Peyer's patch (tissue), 4 donors: ENCODE results near the gene GOLGA7B. TPM values are rescaled to one million over a fixed set of nuclear protein-coding genes. Genes with fewer than 3 reads are reported as not detected.
A peak's percentile ranks its signal among the peaks of the same experiment; 100 is the strongest.
"Not testable (repeated sequence)": the region's sequence is repeated elsewhere in the genome, so short reads cannot be mapped to it uniquely, and the experiment has no call there.

Source experiments
- DNase-seq, 3 donors: peaks; one replicate each; pipeline ENCODE4 v3.0.0-alpha.2; 2017 to 2019
- H3K27ac ChIP-seq, 4 donors: fragments of 200-600 bp; sonication (generic); one replicate each; pipeline ENCODE4 v1.5.1; 2016 to 2019
- H3K27me3 ChIP-seq, 2 donors: fragments of 200-600 bp; sonication (generic); one replicate each; pipeline ENCODE4 v1.5.1; 2019
- H3K36me3 ChIP-seq, 3 donors: fragments of 200-600 bp; sonication (generic); one replicate each; pipeline ENCODE4 v1.5.1; 2016 to 2019
- H3K4me1 ChIP-seq, 4 donors: fragments of 200-600 bp; sonication (generic); one replicate each; pipeline ENCODE4 v1.5.1; 2016 to 2019
- H3K4me3 ChIP-seq, 4 donors: fragments of 200-600 bp; sonication (generic); 1 replicate in 3 of 4; 2 replicates in 1 of 4; pipeline ENCODE4 v1.5.1; 2016 to 2019; ENCODE audit warnings: mild to moderate bottlenecking in 1 of 4
- H3K9me3 ChIP-seq, 4 donors: fragments of 200-600 bp; sonication (generic); one replicate each; pipeline ENCODE4 v1.5.1; 2016 to 2019; ENCODE audit warnings: mild to moderate bottlenecking in 1 of 4
- POLR2A ChIP-seq, 2 donors: fragments of 450-650 bp; IDR thresholded peaks; one replicate each; pipeline ENCODE4 v1.5.1; 2017; ENCODE audit warnings: antibody characterized with exemption in 2 of 2, mild to moderate bottlenecking in 2 of 2, moderate library complexity in 2 of 2
- total RNA-seq, 4 donors: library from RNA; depleted of rRNA; stranded (reverse); fragments of >200 nt; gene quantifications; one replicate each; pipeline ENCODE4 v1.1.0, GENCODE V29; 2016
- TF ChIP-seq, protein P1 (sequence below), 6 experiments: fragments of 450-650 bp in 4 of 6; fragments of 200-600 bp in 2 of 6; sonication (generic) in 1 of 6; IDR thresholded peaks; one replicate each; pipeline ENCODE4 v1.5.1; 2017 to 2019; ENCODE audit warnings: antibody characterized with exemption in 6 of 6, mild to moderate bottlenecking in 3 of 6, moderate library complexity in 1 of 6

The GOLGA7B gene
- total RNA-seq, 4 donors from 2014 or later = 0.27 to 0.88 (median 0.79) TPM

DNA sequence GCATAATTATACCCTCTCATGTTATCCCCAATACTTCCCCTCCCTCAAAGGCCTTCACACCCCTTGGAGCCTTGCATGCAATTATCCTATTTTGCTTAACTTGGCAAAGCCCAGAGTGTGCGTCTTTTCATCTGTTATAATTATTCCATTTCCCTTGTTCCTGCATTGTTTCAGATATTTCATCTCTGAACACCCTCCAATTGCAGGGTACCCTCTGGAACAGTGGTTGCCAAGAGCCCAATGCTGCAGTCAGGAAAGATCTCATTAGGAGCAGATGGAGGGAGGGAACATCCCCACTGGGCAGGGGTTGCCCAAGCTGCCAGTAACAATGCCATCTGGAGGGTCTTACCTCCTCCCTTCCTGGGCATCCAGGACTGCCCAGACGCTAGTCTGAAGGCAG lies 18.4 kb upstream of the GOLGA7B start:
- TF ChIP-seq POLR2A (IDR thresholded peaks at IDR 0.05) = no peak
- TF ChIP-seq, protein P1, sequence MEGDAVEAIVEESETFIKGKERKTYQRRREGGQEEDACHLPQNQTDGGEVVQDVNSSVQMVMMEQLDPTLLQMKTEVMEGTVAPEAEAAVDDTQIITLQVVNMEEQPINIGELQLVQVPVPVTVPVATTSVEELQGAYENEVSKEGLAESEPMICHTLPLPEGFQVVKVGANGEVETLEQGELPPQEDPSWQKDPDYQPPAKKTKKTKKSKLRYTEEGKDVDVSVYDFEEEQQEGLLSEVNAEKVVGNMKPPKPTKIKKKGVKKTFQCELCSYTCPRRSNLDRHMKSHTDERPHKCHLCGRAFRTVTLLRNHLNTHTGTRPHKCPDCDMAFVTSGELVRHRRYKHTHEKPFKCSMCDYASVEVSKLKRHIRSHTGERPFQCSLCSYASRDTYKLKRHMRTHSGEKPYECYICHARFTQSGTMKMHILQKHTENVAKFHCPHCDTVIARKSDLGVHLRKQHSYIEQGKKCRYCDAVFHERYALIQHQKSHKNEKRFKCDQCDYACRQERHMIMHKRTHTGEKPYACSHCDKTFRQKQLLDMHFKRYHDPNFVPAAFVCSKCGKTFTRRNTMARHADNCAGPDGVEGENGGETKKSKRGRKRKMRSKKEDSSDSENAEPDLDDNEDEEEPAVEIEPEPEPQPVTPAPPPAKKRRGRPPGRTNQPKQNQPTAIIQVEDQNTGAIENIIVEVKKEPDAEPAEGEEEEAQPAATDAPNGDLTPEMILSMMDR (IDR thresholded peaks at IDR 0.05) = no peak
- H3K4me1 ChIP-seq = no peaks in the 10 kb centered on the region
- H3K9me3 ChIP-seq = no peaks in the 10 kb centered on the region
- H3K4me3 ChIP-seq = no peak overlapping the region
- no peak overlapping the region for H3K27ac ChIP-seq
- no peaks in the 10 kb centered on the region for H3K36me3 ChIP-seq
- DNase-seq = peak in 1 of 3 donors; percentile 7
- H3K27me3 ChIP-seq = no peaks in the 10 kb centered on the region

DNA sequence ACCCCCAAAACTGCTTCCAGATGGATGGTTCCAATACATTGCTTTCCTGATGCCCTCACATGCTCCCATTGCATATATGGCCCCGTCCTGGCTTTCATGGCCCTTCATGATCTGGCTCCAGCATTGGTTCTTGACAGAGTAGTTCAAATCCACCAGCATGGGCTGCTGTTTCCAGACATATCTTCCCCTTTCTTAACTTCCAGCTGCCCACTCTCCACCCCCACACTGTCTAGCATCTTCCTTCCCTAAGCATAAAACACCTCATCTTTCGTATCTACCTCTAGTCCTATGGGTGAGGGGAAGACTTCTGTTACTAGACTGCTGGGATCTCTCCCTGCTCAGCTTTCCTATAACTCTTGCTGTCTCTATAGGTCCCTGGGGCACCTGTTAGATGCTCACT lies 13.2 kb upstream of the GOLGA7B start:
- H3K36me3 ChIP-seq = no peaks in the 10 kb centered on the region
- TF ChIP-seq, protein P1 (IDR thresholded peaks at IDR 0.05) = no peak
- no peak for TF ChIP-seq POLR2A (IDR thresholded peaks at IDR 0.05)
- H3K9me3 ChIP-seq = no peaks in the 10 kb centered on the region
- H3K4me1 ChIP-seq = no peaks in the 10 kb centered on the region
- H3K4me3 ChIP-seq = no peak overlapping the region
- H3K27ac ChIP-seq = no peak overlapping the region
- no peaks in the 10 kb centered on the region for H3K27me3 ChIP-seq
- DNase-seq = no peak

DNA sequence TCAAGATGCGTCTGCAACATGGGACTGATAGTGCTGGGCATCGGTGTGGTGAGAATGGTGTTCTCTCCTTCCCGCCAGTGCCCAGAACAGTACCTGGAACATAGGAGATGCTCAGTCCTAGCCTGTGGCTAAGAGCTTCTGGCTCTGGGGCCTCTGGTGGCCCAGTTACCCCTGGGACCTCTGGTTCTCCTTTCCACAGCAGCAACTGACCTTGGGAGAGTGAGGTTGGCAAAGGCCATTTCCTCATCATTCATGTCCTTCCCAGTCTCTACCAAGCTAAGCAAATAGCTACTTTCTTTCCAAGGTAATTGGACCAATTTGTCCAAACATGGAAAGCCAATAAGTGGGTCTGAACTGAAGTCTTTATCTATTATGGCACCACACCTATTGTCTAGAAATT lies 11.6 kb upstream of the GOLGA7B start:
- H3K9me3 ChIP-seq = no peaks in the 10 kb centered on the region
- H3K27me3 ChIP-seq = no peaks in the 10 kb centered on the region
- H3K4me1 ChIP-seq = no peaks in the 10 kb centered on the region
- TF ChIP-seq, protein P1 (IDR thresholded peaks at IDR 0.05) = no peak
- no peak for TF ChIP-seq POLR2A (IDR thresholded peaks at IDR 0.05)
- no peak overlapping the region for H3K4me3 ChIP-seq
- H3K27ac ChIP-seq = no peak overlapping the region
- H3K36me3 ChIP-seq = no peaks in the 10 kb centered on the region
- no peak for DNase-seq

DNA sequence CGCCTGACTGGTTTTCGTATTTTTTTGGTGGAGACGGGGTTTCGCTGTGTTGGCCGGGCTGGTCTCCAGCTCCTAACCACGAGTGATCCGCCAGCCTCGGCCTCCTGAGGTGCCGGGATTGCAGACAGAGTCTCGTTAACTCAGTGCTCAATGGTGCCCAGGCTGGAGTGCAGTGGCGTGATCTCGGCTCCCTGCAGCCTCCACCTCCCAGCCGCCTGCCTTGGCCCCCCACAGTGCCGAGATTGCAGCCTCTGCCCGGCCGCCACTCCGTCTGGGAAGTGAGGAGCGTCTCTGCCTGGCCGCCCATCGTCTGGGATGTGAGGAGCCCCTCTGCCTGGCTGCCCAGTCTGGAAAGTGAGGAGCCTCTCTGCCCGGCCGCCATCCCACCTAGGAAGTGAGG lies 8.5 kb upstream of the GOLGA7B start:
- H3K4me3 ChIP-seq, H3K9me3 ChIP-seq, H3K27ac ChIP-seq, H3K4me1 ChIP-seq, H3K36me3 ChIP-seq, H3K27me3 ChIP-seq, DNase-seq: not testable (repeated sequence)

DNA sequence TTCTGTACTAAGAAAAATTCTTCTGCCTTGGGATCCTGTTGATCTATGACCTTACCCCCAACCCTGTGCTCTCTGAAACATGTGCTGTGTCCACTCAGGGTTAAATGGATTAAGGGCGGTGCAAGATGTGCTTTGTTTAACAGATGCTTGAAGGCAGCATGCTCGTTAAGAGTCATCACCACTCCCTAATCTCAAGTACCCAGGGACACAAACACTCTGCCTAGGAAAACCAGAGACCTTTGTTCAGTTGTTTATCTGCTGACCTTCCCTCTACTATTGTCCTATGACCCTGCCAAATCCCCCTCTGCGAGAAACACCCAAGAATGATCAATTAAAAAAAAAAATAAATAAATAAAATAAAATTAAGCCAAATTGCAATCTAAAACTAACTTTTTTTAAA lies 7.5 kb upstream of the GOLGA7B start:
- not testable (repeated sequence) for H3K4me1 ChIP-seq, H3K27me3 ChIP-seq, H3K9me3 ChIP-seq, H3K27ac ChIP-seq, H3K36me3 ChIP-seq, H3K4me3 ChIP-seq, DNase-seq

DNA sequence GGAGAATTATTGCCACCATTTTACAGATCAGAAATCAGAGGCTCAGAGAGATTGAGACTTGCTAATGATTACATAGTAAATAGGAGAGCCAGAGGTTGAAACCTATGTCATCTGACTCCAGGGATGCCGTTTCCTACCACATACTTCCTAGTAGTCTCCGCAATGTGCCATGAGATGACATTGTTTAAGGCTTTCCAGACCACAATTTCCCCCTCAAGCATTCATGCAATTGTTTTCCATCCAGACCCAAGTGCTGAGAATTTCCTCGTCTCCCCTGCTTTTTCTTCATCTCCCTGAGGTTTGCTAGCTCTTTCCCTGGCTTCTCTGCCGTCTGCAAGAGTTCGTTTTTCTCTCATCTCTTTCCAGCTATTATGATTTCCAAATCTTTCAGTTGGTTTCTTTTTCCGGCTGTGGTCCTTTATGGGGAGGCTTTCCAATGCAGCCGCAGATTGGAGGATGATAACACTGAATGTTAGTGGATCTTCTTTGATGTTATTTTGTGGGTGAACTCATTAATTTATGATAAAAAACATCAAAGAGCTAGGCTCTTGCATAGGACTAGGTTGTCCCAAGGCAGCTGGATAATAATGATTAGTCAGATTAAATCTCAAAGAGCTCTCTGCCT lies 6.9 kb upstream of the GOLGA7B start:
- Histone ChIP-seq H3K36me3 (no peaks in the 10 kb centered on the region), H3K9me3 (no peaks in the 10 kb centered on the region), H3K27me3 (no peaks in the 10 kb centered on the region), H3K4me3 (no peak overlapping the region), H3K27ac (no peak overlapping the region), H3K4me1 (no peaks in the 10 kb centered on the region)
- TF ChIP-seq POLR2A (IDR thresholded peaks at IDR 0.05) = no peak
- TF ChIP-seq, protein P1 (IDR thresholded peaks at IDR 0.05) = no peak
- no peak for DNase-seq

DNA sequence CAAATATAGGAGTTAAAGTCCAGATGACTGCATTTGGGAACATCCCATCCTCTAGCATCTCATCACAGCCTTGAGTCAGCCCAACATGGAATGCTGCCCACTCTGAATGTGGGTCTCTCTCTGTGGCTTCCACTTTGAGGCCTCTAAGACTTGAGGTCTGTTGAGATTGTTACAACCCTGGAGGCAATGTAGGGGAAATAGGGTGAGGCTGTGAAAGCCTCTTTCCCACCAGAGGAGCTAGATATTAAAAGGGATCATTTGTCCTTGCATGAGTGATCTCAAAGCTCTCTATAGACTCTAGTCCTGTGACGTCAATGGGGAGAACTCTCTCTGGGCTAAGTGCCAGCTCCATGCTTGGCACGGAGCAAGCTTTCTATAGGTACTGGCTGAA lies 6.4 kb upstream of the GOLGA7B start:
- Histone ChIP-seq H3K4me1 (no peaks in the 10 kb centered on the region), H3K4me3 (no peak overlapping the region), H3K9me3 (no peaks in the 10 kb centered on the region), H3K27ac (no peak overlapping the region), H3K36me3 (no peaks in the 10 kb centered on the region), H3K27me3 (no peaks in the 10 kb centered on the region)
- DNase-seq = no peak
- no peak for TF ChIP-seq POLR2A (IDR thresholded peaks at IDR 0.05)
- TF ChIP-seq, protein P1 (IDR thresholded peaks at IDR 0.05) = no peak

DNA sequence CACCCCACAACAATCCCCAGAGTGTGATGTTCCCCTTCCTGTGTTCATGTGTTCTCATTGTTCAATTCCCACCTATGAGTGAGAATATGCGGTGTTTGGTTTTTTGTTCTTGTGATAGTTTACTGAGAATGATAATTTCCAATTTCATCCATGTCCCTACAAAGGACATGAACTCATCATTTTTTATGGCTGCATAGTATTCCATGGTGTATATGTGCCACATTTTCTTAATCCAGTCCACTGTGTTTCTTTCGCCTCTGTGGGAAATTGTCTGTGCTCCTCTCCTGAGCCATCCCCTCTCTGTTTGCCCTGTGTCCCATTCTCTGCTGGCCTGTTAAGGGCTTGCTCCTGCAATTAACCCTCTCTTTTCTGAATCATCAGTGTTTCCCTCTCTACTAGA lies 5.7 kb upstream of the GOLGA7B start:
- H3K4me3 ChIP-seq, H3K9me3 ChIP-seq, DNase-seq, H3K4me1 ChIP-seq, H3K27ac ChIP-seq, H3K36me3 ChIP-seq, H3K27me3 ChIP-seq: not testable (repeated sequence)
